Measurements from ENCODE around the gene CYP2E1. TPM values are rescaled to one million over a fixed set of nuclear protein-coding genes. Genes with fewer than 3 reads are reported as not detected.

CYP2E1 gene
- total and polyA plus RNA-seq, 10 of the 15 experiments (the other 5 are each of a cell fraction or from before 2014, with no cell fraction given) = 0.09 to 1.9 (median 0.28) TPM; not detected in 3

DNA sequence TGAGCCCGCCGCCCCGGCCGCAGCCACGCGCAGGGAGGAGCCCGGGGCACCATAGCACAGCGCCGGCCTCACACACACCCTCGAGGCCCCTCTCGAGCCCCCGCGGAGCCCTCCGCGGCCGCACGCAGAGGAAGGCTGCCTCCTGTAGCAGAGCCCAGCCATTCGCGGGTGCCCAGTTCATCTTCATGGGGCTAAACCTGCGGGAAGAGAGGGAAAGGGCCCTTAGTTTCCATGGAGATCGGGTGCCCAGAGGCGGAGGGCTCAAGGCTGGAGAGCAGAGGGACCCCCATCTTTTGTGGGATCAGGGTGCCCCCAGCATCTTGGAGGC is 41.1 kb downstream of the CYP2E1 start:
- ChIA-PET POLR2A (no interaction called here), CTCF (no interaction called here), RAD21 (ENCODE audit: unreplicated experiment) (no interaction called here), SMC1A (ENCODE audit: uncharacterized antibody, unreplicated experiment) (no interaction called here)
- Histone ChIP-seq H3K4me1 (ENCODE audit: control insufficient read depth, insufficient read depth, low read length) (no peaks in the 10 kb centered on the region), H3K9me3 (replicated peaks; ENCODE audit: control insufficient read depth, insufficient read depth, low read length) (peaks cover 3% of the 10 kb centered on the region; the same call in 2 of the 3 replicates), H3K27me3 (replicated peaks in 1 of 2; ENCODE audit: control insufficient read depth in 2 of 2, insufficient read depth in 2 of 2, low read length in 1 of 2) (no peaks in the 10 kb centered on the region), H3K36me3 (ENCODE audit: control insufficient read depth in 2 of 2, insufficient read depth in 2 of 2, low read length in 1 of 2) (no peaks in the 10 kb centered on the region), H3K9ac (ENCODE audit: control insufficient read depth, insufficient read depth, low read length) (no peak overlapping the region), H3K79me2 (ENCODE audit: control insufficient read depth, insufficient read depth, low read length) (no peaks in the 10 kb centered on the region), H3K4me2 (ENCODE audit: control insufficient read depth, insufficient read depth) (no peak overlapping the region), H2AFZ (ENCODE audit: control insufficient read depth, low read depth, low read length) (no peak overlapping the region), H4K20me1 (ENCODE audit: control insufficient read depth, insufficient read depth) (no peaks in the 10 kb centered on the region), H3K4me3 (no peak overlapping the region), H3K27ac (ENCODE audit: control insufficient read depth, insufficient read depth) (no peak overlapping the region)
- intact Hi-C loops (cut with micrococcal nuclease; ENCODE audit: unreplicated experiment) = no loop called here
- BruUV-seq (replicated peaks) = no TSS peak
- no peak for FAIRE-seq
- no peak for ATAC-seq
- WGBS (ENCODE audit: insufficient coverage, insufficient replicate concordance, low lambda C conversion rate, missing lambda C conversion rate) = 85% methylated on average over 18 of the region's 22 CpGs
- in situ Hi-C loops (cut with MboI) = no loop called here
- no peak for DNase-seq (ENCODE audit: low read depth, low spot score)
- TF ChIP-seq POLR2AphosphoS2 (IDR thresholded peaks at IDR 0.05; ENCODE audit: low read depth, low read length) = no peak
- TF ChIP-seq, protein P1, sequence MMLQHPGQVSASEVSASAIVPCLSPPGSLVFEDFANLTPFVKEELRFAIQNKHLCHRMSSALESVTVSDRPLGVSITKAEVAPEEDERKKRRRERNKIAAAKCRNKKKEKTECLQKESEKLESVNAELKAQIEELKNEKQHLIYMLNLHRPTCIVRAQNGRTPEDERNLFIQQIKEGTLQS (IDR thresholded peaks at IDR 0.05; ENCODE audit: borderline replicate concordance, extremely low read depth, low read depth, low read length) = no peak
- TF ChIP-seq RAD51 (IDR thresholded peaks at IDR 0.05) = no peak
- TF ChIP-seq TCF3 (IDR thresholded peaks at IDR 0.05; ENCODE audit: borderline replicate concordance, insufficient read depth, low read depth, low read length) = no peak
- TF ChIP-seq, protein P2, sequence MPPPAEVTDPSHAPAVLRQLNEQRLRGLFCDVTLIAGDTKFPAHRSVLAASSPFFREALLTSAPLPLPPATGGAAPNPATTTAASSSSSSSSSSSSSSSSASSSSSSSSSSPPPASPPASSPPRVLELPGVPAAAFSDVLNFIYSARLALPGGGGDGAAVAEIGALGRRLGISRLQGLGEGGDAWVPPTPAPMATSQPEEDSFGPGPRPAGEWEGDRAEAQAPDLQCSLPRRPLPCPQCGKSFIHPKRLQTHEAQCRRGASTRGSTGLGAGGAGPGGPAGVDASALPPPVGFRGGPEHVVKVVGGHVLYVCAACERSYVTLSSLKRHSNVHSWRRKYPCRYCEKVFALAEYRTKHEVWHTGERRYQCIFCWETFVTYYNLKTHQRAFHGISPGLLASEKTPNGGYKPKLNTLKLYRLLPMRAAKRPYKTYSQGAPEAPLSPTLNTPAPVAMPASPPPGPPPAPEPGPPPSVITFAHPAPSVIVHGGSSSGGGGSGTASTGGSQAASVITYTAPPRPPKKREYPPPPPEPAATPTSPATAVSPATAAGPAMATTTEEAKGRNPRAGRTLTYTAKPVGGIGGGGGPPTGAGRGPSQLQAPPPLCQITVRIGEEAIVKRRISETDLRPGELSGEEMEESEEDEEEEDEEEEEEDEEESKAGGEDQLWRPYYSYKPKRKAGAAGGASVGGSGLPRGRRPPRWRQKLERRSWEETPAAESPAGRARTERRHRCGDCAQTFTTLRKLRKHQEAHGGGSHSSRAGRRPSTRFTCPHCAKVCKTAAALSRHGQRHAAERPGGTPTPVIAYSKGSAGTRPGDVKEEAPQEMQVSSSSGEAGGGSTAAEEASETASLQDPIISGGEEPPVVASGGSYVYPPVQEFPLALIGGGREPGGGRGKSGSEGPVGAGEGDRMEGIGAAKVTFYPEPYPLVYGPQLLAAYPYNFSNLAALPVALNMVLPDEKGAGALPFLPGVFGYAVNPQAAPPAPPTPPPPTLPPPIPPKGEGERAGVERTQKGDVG (CRISPR knock-in tag; IDR thresholded peaks at IDR 0.05) = no peak
- TF ChIP-seq IKZF2 (IDR thresholded peaks at IDR 0.05) = no peak
- TF ChIP-seq PML (IDR thresholded peaks at IDR 0.05; ENCODE audit: low read length) = no peak
- TF ChIP-seq SMAD1 (IDR thresholded peaks at IDR 0.05; ENCODE audit: low read depth, partially characterized antibody) = no peak
- TF ChIP-seq DPF2 (IDR thresholded peaks at IDR 0.05) = no peak
- TF ChIP-seq BMI1 (IDR thresholded peaks at IDR 0.05; ENCODE audit: borderline replicate concordance) = no peak
- TF ChIP-seq CEBPB (IDR thresholded peaks at IDR 0.05; ENCODE audit: borderline replicate concordance in 1 of 2, low read depth in 2 of 2, low read length in 2 of 2) = no peak
- TF ChIP-seq, protein P3, sequence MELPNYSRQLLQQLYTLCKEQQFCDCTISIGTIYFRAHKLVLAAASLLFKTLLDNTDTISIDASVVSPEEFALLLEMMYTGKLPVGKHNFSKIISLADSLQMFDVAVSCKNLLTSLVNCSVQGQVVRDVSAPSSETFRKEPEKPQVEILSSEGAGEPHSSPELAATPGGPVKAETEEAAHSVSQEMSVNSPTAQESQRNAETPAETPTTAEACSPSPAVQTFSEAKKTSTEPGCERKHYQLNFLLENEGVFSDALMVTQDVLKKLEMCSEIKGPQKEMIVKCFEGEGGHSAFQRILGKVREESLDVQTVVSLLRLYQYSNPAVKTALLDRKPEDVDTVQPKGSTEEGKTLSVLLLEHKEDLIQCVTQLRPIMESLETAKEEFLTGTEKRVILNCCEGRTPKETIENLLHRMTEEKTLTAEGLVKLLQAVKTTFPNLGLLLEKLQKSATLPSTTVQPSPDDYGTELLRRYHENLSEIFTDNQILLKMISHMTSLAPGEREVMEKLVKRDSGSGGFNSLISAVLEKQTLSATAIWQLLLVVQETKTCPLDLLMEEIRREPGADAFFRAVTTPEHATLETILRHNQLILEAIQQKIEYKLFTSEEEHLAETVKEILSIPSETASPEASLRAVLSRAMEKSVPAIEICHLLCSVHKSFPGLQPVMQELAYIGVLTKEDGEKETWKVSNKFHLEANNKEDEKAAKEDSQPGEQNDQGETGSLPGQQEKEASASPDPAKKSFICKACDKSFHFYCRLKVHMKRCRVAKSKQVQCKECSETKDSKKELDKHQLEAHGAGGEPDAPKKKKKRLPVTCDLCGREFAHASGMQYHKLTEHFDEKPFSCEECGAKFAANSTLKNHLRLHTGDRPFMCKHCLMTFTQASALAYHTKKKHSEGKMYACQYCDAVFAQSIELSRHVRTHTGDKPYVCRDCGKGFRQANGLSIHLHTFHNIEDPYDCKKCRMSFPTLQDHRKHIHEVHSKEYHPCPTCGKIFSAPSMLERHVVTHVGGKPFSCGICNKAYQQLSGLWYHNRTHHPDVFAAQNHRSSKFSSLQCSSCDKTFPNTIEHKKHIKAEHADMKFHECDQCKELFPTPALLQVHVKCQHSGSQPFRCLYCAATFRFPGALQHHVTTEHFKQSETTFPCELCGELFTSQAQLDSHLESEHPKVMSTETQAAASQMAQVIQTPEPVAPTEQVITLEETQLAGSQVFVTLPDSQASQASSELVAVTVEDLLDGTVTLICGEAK (IDR thresholded peaks at IDR 0.05; ENCODE audit: borderline replicate concordance) = no peak
- no peak for TF ChIP-seq NFYA (IDR thresholded peaks at IDR 0.05; ENCODE audit: borderline replicate concordance, low read depth, low read length)
- TF ChIP-seq ASH2L (IDR thresholded peaks at IDR 0.05; ENCODE audit: borderline replicate concordance, low read depth) = no peak
- TF ChIP-seq PAX8 (IDR thresholded peaks at IDR 0.05) = no peak
- TF ChIP-seq TCF12 (IDR thresholded peaks at IDR 0.05; ENCODE audit: low read depth, low read length) = no peak

Data from GM12878 (cell line).